HG03175 (cell line): Measurements from ENCODE around the gene BEND7.

ENCODE experiments used
- ATAC-seq: cut with Tn5 transposase; IDR thresholded peaks from one replicate; pipeline ENCODE4 v1.9.1; 2021; ENCODE audit warnings: mild to moderate bottlenecking, moderate library complexity; ENCODE audit not compliant: unreplicated experiment

BEND7 gene

GRCh38 chr10:13525663-13526062 is 3.2 kb downstream of the BEND7 start:
- no peak for ATAC-seq

GRCh38 chr10:13521026-13521425 is 7.8 kb downstream of the BEND7 start:
- ATAC-seq = no peak

GRCh38 chr10:13520194-13520593 is 8.6 kb downstream of the BEND7 start:
- no peak for ATAC-seq

- no peak for ATAC-seq
Measured at GRCh38 chr10:13518076-13518692, 10.6 kb downstream of the BEND7 start.

- ATAC-seq = no peak
Measured at GRCh38 chr10:13517675-13518074, 11.1 kb downstream of the BEND7 start.

GRCh38 chr10:13516176-13516575 is 12.6 kb downstream of the BEND7 start:
- no peak for ATAC-seq

- no peak for ATAC-seq
Measured at GRCh38 chr10:13515467-13515866, 13.3 kb downstream of the BEND7 start.

- ATAC-seq = no peak
Measured at GRCh38 chr10:13514296-13514695, 14.5 kb downstream of the BEND7 start.

- ATAC-seq = no peak
Measured at GRCh38 chr10:13512564-13512963, 16.2 kb downstream of the BEND7 start.

GRCh38 chr10:13511409-13511808 is 17.4 kb downstream of the BEND7 start:
- no peak for ATAC-seq

GRCh38 chr10:13505052-13505680 is 23.6 kb downstream of the BEND7 start:
- ATAC-seq = no peak

- ATAC-seq = no peak
Measured at GRCh38 chr10:13503745-13504463, 24.9 kb downstream of the BEND7 start.

- no peak for ATAC-seq
Measured at GRCh38 chr10:13502380-13502779, 26.4 kb downstream of the BEND7 start.

GRCh38 chr10:13500201-13500600 is 28.6 kb downstream of the BEND7 start:
- no peak for ATAC-seq

- no peak for ATAC-seq
Measured at GRCh38 chr10:13499150-13499549, 29.7 kb downstream of the BEND7 start.

GRCh38 chr10:13496931-13497330 is 31.9 kb downstream of the BEND7 start:
- no peak for ATAC-seq

- no peak for ATAC-seq
Measured at GRCh38 chr10:13496164-13496563, 32.6 kb downstream of the BEND7 start.

- no peak for ATAC-seq
Measured at GRCh38 chr10:13492493-13493180, 36.2 kb downstream of the BEND7 start.

GRCh38 chr10:13491747-13492360 is 37.0 kb downstream of the BEND7 start:
- no peak for ATAC-seq

GRCh38 chr10:13490503-13490902 is 38.3 kb downstream of the BEND7 start:
- ATAC-seq = no peak

GRCh38 chr10:13489035-13489599 is 39.7 kb downstream of the BEND7 start:
- ATAC-seq = no peak
